Activated CD8-positive, alpha-beta memory T cell treated with anti-CD3 and anti-CD28 coated beads for 24 hours (primary cell): ENCODE data around the gene BOC.
A peak's percentile ranks its signal among the peaks of the same experiment; 100 is the strongest.

Source experiments
- DNase-seq: peaks from one replicate; pipeline ENCODE4 v3.0.0-alpha.2; 2020

Gene BOC

GRCh38 chr3:113250566-113250965 lies 39.2 kb downstream of the BOC start:
- no peak for DNase-seq

- DNase-seq: no peak
Measured at GRCh38 chr3:113251817-113252216, 40.5 kb downstream of the BOC start.

- DNase-seq: no peak
Measured at GRCh38 chr3:113252553-113252952, 41.2 kb downstream of the BOC start.

- no peak for DNase-seq
Measured at GRCh38 chr3:113253702-113254101, 42.3 kb downstream of the BOC start.

GRCh38 chr3:113254171-113254947 lies 43.0 kb downstream of the BOC start:
- DNase-seq: peak; percentile 30

GRCh38 chr3:113255100-113255853 lies 43.9 kb downstream of the BOC start:
- peak; percentile 40 for DNase-seq

GRCh38 chr3:113255854-113256615 lies 44.7 kb downstream of the BOC start:
- peak; percentile 35 for DNase-seq

- DNase-seq: no peak
Measured at GRCh38 chr3:113258361-113258760, 47.0 kb downstream of the BOC start.

GRCh38 chr3:113259196-113259595 lies 47.8 kb downstream of the BOC start:
- DNase-seq: no peak

- DNase-seq: no peak
Measured at GRCh38 chr3:113261063-113261625, 49.8 kb downstream of the BOC start.

- no peak for DNase-seq
Measured at GRCh38 chr3:113261626-113262303, 50.4 kb downstream of the BOC start.

- DNase-seq: no peak
Measured at GRCh38 chr3:113262304-113262665, 50.9 kb downstream of the BOC start.

GRCh38 chr3:113263020-113263419 lies 51.7 kb downstream of the BOC start:
- no peak for DNase-seq

- DNase-seq: no peak
Measured at GRCh38 chr3:113263778-113264177, 52.4 kb downstream of the BOC start.

- no peak for DNase-seq
Measured at GRCh38 chr3:113264283-113265131, 53.1 kb downstream of the BOC start.

- DNase-seq: no peak
Measured at GRCh38 chr3:113265231-113265630, 53.9 kb downstream of the BOC start.

- no peak for DNase-seq
Measured at GRCh38 chr3:113266738-113267137, 55.4 kb downstream of the BOC start.

- DNase-seq: no peak
Measured at GRCh38 chr3:113268311-113268710, 57.0 kb downstream of the BOC start.

- DNase-seq: no peak
Measured at GRCh38 chr3:113268942-113269341, 57.6 kb downstream of the BOC start.

- peak; percentile 33 for DNase-seq
Measured at GRCh38 chr3:113269661-113270060, 58.3 kb downstream of the BOC start.

GRCh38 chr3:113270068-113270467 lies 58.7 kb downstream of the BOC start:
- DNase-seq: peak; percentile 19

GRCh38 chr3:113270786-113271185 lies 59.4 kb downstream of the BOC start:
- no peak for DNase-seq
